CD14-positive monocyte (primary cell): ENCODE measurements around the gene KCNT2. TPM values are rescaled to one million over a fixed set of nuclear protein-coding genes. Genes with fewer than 3 reads are reported as not detected.

Experiments used
- DNase-seq, 3 donors: peaks; one replicate each; pipeline ENCODE4 v3.0.0-alpha.2; 2011 to 2022
- H2AFZ ChIP-seq: 2 replicates; pipeline ENCODE4 v1.6.0; 2012; ENCODE audit warnings: mild to moderate bottlenecking, low read depth, low read length, inconsistent platforms; ENCODE audit not compliant: insufficient read depth, poor library complexity, severe bottlenecking
- H3K27ac ChIP-seq, 2 donors: 1 replicate in 1 of 2; 2 replicates in 1 of 2; pipeline ENCODE4 v1.5.1; 2012 to 2013; ENCODE audit warnings: low read length in 2 of 2, control low read depth in 1 of 2, inconsistent platforms in 1 of 2, low read depth in 1 of 2, mild to moderate bottlenecking in 1 of 2
- H3K27me3 ChIP-seq, 2 donors: one replicate each; pipeline versions ENCODE4 v1.6.0 to v1.6.1; 2011 to 2013; ENCODE audit warnings: low read length in 2 of 2; ENCODE audit not compliant: control insufficient read depth in 2 of 2, insufficient read depth in 2 of 2
- H3K36me3 ChIP-seq, 2 donors: replicated peaks in 1 of 2; 1 replicate in 1 of 2; 2 replicates in 1 of 2; pipeline versions ENCODE4 v1.5.1 to v1.6.1; 2012 to 2013; ENCODE audit warnings: low read length in 2 of 2, control low read depth in 1 of 2, inconsistent platforms in 1 of 2, mild to moderate bottlenecking in 1 of 2; ENCODE audit not compliant: insufficient read depth in 2 of 2, control insufficient read depth in 1 of 2
- H3K4me1 ChIP-seq, 2 donors: 1 replicate in 1 of 2; 2 replicates in 1 of 2; pipeline versions ENCODE4 v1.5.1 to v1.6.1; 2012 to 2013; ENCODE audit warnings: low read length in 2 of 2, control low read depth in 1 of 2, inconsistent platforms in 1 of 2, mild to moderate bottlenecking in 1 of 2, moderate library complexity in 1 of 2; ENCODE audit not compliant: insufficient read depth in 2 of 2, control insufficient read depth in 1 of 2
- H3K4me2 ChIP-seq: replicated peaks from 2 replicates; pipeline ENCODE3; 2012; ENCODE audit warnings: low read length, moderate library complexity, mild to moderate bottlenecking; ENCODE audit not compliant: poor library complexity, severe bottlenecking; ENCODE audit errors: extremely low read depth
- H3K4me3 ChIP-seq, 3 experiments: fragments of 200-600 bp in 1 of 3; sonication (generic) in 1 of 3; replicated peaks in 1 of 3; 1 replicate in 2 of 3; 2 replicates in 1 of 3; pipeline ENCODE4 v1.5.1; 2011 to 2013; ENCODE audit warnings: low read length in 3 of 3, mild to moderate bottlenecking in 3 of 3, control low read depth in 2 of 3, low read depth in 2 of 3, inconsistent platforms in 1 of 3, moderate library complexity in 1 of 3
- H3K79me2 ChIP-seq: 2 replicates; pipeline ENCODE4 v1.6.0; 2012; ENCODE audit warnings: mild to moderate bottlenecking, control low read depth, inconsistent platforms, low read length, moderate library complexity; ENCODE audit not compliant: insufficient read depth
- H3K9ac ChIP-seq: 2 replicates; pipeline ENCODE4 v1.6.0; 2017; ENCODE audit warnings: low read length, mild to moderate bottlenecking; ENCODE audit not compliant: insufficient read depth, poor library complexity, severe bottlenecking
- H3K9me3 ChIP-seq, 2 donors: replicated peaks in 1 of 2; 1 replicate in 1 of 2; 2 replicates in 1 of 2; pipeline versions ENCODE4 v1.5.1 to v1.6.1; 2012 to 2013; ENCODE audit warnings: low read length in 2 of 2, control low read depth in 1 of 2; ENCODE audit not compliant: control insufficient read depth in 1 of 2, insufficient read depth in 1 of 2
- H4K20me1 ChIP-seq: 2 replicates; pipeline ENCODE4 v1.6.0; 2012; ENCODE audit warnings: mild to moderate bottlenecking, low read length, control low read depth, moderate library complexity; ENCODE audit not compliant: insufficient read depth
- H3K27ac Mint-ChIP-seq, 7 donors: one replicate each; pipeline ENCODE4 v1.8.0; 2020; ENCODE audit warnings: mild to moderate bottlenecking in 7 of 7, mixed read lengths in 7 of 7, moderate library complexity in 6 of 7, inconsistent platforms in 2 of 7
- H3K27me3 Mint-ChIP-seq, 3 donors: one replicate each; pipeline ENCODE4 v1.8.0; 2021 to 2022; ENCODE audit warnings: low read depth in 3 of 3, mild to moderate bottlenecking in 3 of 3, mixed read lengths in 3 of 3, moderate library complexity in 3 of 3, inconsistent platforms in 1 of 3
- H3K36me3 Mint-ChIP-seq, 2 donors: one replicate each; pipeline ENCODE4 v1.8.0; 2020; ENCODE audit warnings: mixed read lengths in 2 of 2, inconsistent platforms in 1 of 2, mild to moderate bottlenecking in 1 of 2
- H3K4me1 Mint-ChIP-seq: one replicate; pipeline ENCODE4 v1.8.0; 2020; ENCODE audit warnings: mild to moderate bottlenecking, mixed read lengths
- H3K4me3 Mint-ChIP-seq, 2 donors: one replicate each; pipeline ENCODE4 v1.8.0; 2020; ENCODE audit warnings: mild to moderate bottlenecking in 2 of 2, mixed read lengths in 2 of 2, moderate library complexity in 1 of 2
- H3K9me3 Mint-ChIP-seq, 7 donors: one replicate each; pipeline ENCODE4 v1.8.0; 2020 to 2022; ENCODE audit warnings: mixed read lengths in 7 of 7, mild to moderate bottlenecking in 6 of 7, moderate library complexity in 6 of 7, inconsistent platforms in 2 of 7
- CTCF ChIP-seq: fragments of 200-600 bp; IDR thresholded peaks from one replicate; pipeline ENCODE4 v1.8.0; 2022; ENCODE audit warnings: antibody characterized with exemption, mild to moderate bottlenecking
- WGBS: methylation state at CpG from one replicate; pipeline ENCODE4 v1.1.5; 2013; ENCODE audit warnings: missing lambda C conversion rate; ENCODE audit not compliant: insufficient coverage; 5-methylcytosine and 5-hydroxymethylcytosine counted together
- intact Hi-C, 2 donors: fragments of 100-400 bp; cut with micrococcal nuclease; formaldehyde crosslinking; loops; one replicate each; pipeline versions ENCODE4 v1.15.0 to v1.15.1; 2023
- polyA plus RNA-seq, 3 donors: library from polyadenylated mRNA; depleted of rRNA in 1 of 3; unstranded in 2 of 3; stranded (reverse) in 1 of 3; fragments of 300-500 nt in 2 of 3; fragments of >200 nt in 1 of 3; fragmentation: Illumina TruSeq in 2 of 3; gene quantifications; 1 replicate in 2 of 3; 2 replicates in 1 of 3; pipeline ENCODE4 v1.2.3, GENCODE V29; 2012 to 2021

KCNT2 gene
- polyA plus RNA-seq, 3 donors: not detected

GRCh38 chr1:196405839-196406238 is 202.4 kb downstream of the KCNT2 start:
- intact Hi-C loops: no loop called here
- Mint-ChIP-seq H3K36me3 (no peaks in the 10 kb centered on the region), H3K9me3 (peaks cover 0 to 4% (median 0%) of the 10 kb centered on the region in 7 donors), H3K27ac (no peak overlapping the region), H3K4me3 (no peak overlapping the region), H3K27me3 (no peaks in the 10 kb centered on the region), H3K4me1 (peaks cover 7% of the 10 kb centered on the region)
- no peak for TF ChIP-seq CTCF
- no peak for DNase-seq
- no peaks in the 10 kb centered on the region for H3K36me3 ChIP-seq
- no peaks in the 10 kb centered on the region for H3K79me2 ChIP-seq
- no peak overlapping the region for H3K4me3 ChIP-seq
- no peak overlapping the region for H3K27ac ChIP-seq
- no peaks in the 10 kb centered on the region for H3K4me1 ChIP-seq
- H3K27me3 ChIP-seq: no peaks in the 10 kb centered on the region
- no peaks in the 10 kb centered on the region for H3K9me3 ChIP-seq
- H3K4me2 ChIP-seq: no peak overlapping the region
- no peak overlapping the region for H3K9ac ChIP-seq
- no peak overlapping the region for H2AFZ ChIP-seq
- no peaks in the 10 kb centered on the region for H4K20me1 ChIP-seq
- WGBS: no CpG with 5 or more reads among the region's 2 CpGs

GRCh38 chr1:196403803-196404690 is 204.2 kb downstream of the KCNT2 start:
- no peak overlapping the region for H3K27ac ChIP-seq
- intact Hi-C loops: no loop called here
- H3K4me1 Mint-ChIP-seq: peaks cover 11% of the 10 kb centered on the region
- no peaks in the 10 kb centered on the region for H4K20me1 ChIP-seq
- no peak overlapping the region for H3K4me3 ChIP-seq
- no peak for DNase-seq
- H3K79me2 ChIP-seq: no peaks in the 10 kb centered on the region
- H3K9ac ChIP-seq: no peak overlapping the region
- no peaks in the 10 kb centered on the region for H3K4me1 ChIP-seq
- H3K27me3 Mint-ChIP-seq: no peaks in the 10 kb centered on the region
- no peaks in the 10 kb centered on the region for H3K9me3 ChIP-seq
- no peaks in the 10 kb centered on the region for H3K36me3 ChIP-seq
- H3K36me3 Mint-ChIP-seq: no peaks in the 10 kb centered on the region
- no peak overlapping the region for H3K4me2 ChIP-seq
- H2AFZ ChIP-seq: no peak overlapping the region
- H3K27me3 ChIP-seq: no peaks in the 10 kb centered on the region
- H3K27ac Mint-ChIP-seq: no peak overlapping the region
- no peaks in the 10 kb centered on the region for H3K9me3 Mint-ChIP-seq
- no peak overlapping the region for H3K4me3 Mint-ChIP-seq
- 89% methylated on average over 6 of the region's 7 CpGs for WGBS
- TF ChIP-seq CTCF: no peak
